BJ (cell line): ENCODE data around the gene CD3E. TPM values are rescaled to one million over a fixed set of nuclear protein-coding genes. Genes with fewer than 3 reads are reported as not detected.

ENCODE experiments used
- CTCF ChIA-PET: fragments of 350-600 bp; formaldehyde crosslinking; extraction: SDS; loops from one replicate; lab custom pipeline; 2021; ENCODE audit warnings: antibody characterized with exemption, inconsistent platforms; lab: Yijun Ruan, JAX
- POLR2A ChIA-PET: fragments of 300-600 bp; sonication (Branson Sonifier 250); formaldehyde crosslinking; extraction: SDS; loops from one replicate; lab custom pipeline; 2021; ENCODE audit warnings: antibody characterized with exemption; lab: Charles Lee
- DNase-seq: peaks from one replicate; pipeline ENCODE4 v3.0.0-alpha.2; 2011; ENCODE audit warnings: low read depth
- H3K27me3 ChIP-seq: 2 replicates; pipeline ENCODE4 v1.6.0; 2011; ENCODE audit warnings: low read length; ENCODE audit not compliant: control insufficient read depth, insufficient read depth
- H3K36me3 ChIP-seq: 2 replicates; pipeline ENCODE4 v1.5.1; 2011; ENCODE audit warnings: low read length; ENCODE audit not compliant: control insufficient read depth, insufficient read depth
- H3K4me3 ChIP-seq: 2 replicates; pipeline ENCODE4 v1.5.1; 2011; ENCODE audit warnings: low read depth, mild to moderate bottlenecking, control low read depth, low read length
- CTCF ChIP-seq: IDR thresholded peaks from 2 replicates; pipeline ENCODE4 v1.5.1; 2011; ENCODE audit warnings: low read depth, mild to moderate bottlenecking, control low read depth, inconsistent platforms, low read length, moderate library complexity; ENCODE audit not compliant: insufficient read depth
- polyA plus RNA-seq: library from polyadenylated mRNA; depleted of rRNA; stranded (reverse); fragments of >200 nt; gene quantifications from 2 replicates; pipeline ENCODE4 v1.2.3, GENCODE V29; 2011

Gene CD3E
- polyA plus RNA-seq, 1 experiment: not detected

DNA sequence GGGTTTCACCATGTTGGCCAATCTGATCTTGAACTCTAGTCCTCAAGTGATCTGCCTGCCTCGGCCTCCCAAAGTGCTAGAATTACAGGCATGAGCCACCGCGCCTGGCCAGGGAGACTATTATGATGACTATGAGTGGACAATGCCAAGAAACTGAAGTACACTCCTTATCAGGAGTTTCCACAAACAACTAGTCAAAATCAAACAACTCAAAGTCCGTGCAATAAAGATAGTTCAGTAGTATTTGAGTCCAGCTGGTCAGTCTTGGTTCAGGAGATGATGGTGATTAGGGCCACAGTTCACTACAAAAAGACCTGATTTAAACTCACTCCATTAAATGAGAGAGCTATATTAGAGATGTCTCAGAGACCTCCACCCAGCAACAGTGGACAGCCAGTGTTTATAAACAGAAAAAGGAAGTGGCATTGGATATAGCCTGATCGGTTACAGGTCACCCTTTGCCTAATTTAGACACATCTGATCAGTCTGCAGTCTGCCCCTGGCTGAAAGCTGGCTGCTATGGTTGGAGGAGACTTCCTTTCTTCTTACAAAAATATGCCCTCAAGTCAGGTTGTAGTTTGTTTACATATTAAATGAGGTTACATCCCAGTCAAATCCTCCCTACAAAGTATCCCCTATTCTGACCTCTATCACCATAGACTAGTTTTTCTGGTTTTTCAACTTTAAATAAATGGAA lies 17.0 kb downstream of the CD3E start:
- Histone ChIP-seq H3K4me3 (no peak overlapping the region), H3K36me3 (no peaks in the 10 kb centered on the region), H3K27me3 (peaks cover 4% of the 10 kb centered on the region)
- ChIA-PET POLR2A (no interaction called here), CTCF (no interaction called here)
- TF ChIP-seq CTCF: no peak
- DNase-seq: no peak

- TF ChIP-seq CTCF: no peak
- no peak for DNase-seq
- CTCF ChIA-PET: no interaction called here
Measured at GRCh38 chr11:118322721-118323120, 18.2 kb downstream of the CD3E start.

GRCh38 chr11:118325283-118325682 lies 20.8 kb downstream of the CD3E start:
- ChIA-PET POLR2A (no interaction called here), CTCF (no interaction called here)
- no peak for TF ChIP-seq CTCF
- Histone ChIP-seq H3K27me3 (no peaks in the 10 kb centered on the region), H3K36me3 (no peaks in the 10 kb centered on the region), H3K4me3 (no peak overlapping the region)
- DNase-seq: no peak

More at GRCh38 chr11:118322721-118323120, 18.2 kb downstream of the CD3E start:
- POLR2A ChIA-PET: no interaction called here
- Histone ChIP-seq H3K4me3 (no peak overlapping the region), H3K36me3 (no peaks in the 10 kb centered on the region), H3K27me3 (peaks cover 4% of the 10 kb centered on the region)

- TF ChIP-seq CTCF: no peak
- no peaks in the 10 kb centered on the region; the same call in 1 of the 2 replicates for H3K27me3 ChIP-seq
- POLR2A ChIA-PET: no interaction called here
- no peak for DNase-seq
- CTCF ChIA-PET: no interaction called here
- no peaks in the 10 kb centered on the region for H3K36me3 ChIP-seq
- no peak overlapping the region for H3K4me3 ChIP-seq
Measured at GRCh38 chr11:118328745-118329144, 24.2 kb downstream of the CD3E start.

DNA sequence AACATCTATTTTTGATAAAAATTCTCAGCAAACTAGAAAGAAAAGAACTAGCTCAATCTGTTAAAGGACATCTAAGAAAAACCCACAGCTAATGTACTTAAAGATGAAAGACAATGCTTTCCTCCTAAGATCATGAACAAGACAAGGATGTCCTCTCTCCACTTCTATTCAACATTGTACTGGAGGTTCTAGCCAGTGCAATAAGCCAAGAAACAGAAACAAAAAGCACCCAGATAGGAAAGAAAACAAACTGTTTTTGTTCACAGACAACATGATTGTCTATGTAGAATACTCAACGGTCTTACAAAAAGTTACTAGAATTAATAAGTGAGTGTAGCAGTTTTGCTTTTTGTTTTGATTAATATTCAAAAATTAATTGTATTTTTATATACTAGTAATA lies 30.2 kb downstream of the CD3E start:
- ChIA-PET POLR2A (no interaction called here), CTCF (no interaction called here)
- Histone ChIP-seq H3K27me3 (peaks cover 3% of the 10 kb centered on the region), H3K36me3 (no peaks in the 10 kb centered on the region), H3K4me3 (no peak overlapping the region)
- DNase-seq: no peak
- no peak for TF ChIP-seq CTCF
